OCI-LY3 (cell line): ENCODE results near the gene KCNE1.

Experiments
- CTCF ChIP-seq: fragments of 200-600, 300-600 bp; sonication (generic); IDR thresholded peaks from 2 replicates; pipeline ENCODE4 v1.5.1; 2014; ENCODE audit warnings: antibody characterized with exemption, low read length, low read depth
- EZH2phosphoT487 ChIP-seq: fragments of 200-600 bp; shearing (Covaris generic); IDR thresholded peaks from 2 replicates; pipeline ENCODE4 v1.6.1; 2018; ENCODE audit warnings: antibody characterized with exemption, mixed run types, low read depth

- TF ChIP-seq CTCF (peak; percentile 78), EZH2phosphoT487 (no peak)
Measured at GRCh38 chr21:34510148-34511142, 1.6 kb downstream of the KCNE1 start.
